ENCODE measurements around the gene CTRL.

DNA sequence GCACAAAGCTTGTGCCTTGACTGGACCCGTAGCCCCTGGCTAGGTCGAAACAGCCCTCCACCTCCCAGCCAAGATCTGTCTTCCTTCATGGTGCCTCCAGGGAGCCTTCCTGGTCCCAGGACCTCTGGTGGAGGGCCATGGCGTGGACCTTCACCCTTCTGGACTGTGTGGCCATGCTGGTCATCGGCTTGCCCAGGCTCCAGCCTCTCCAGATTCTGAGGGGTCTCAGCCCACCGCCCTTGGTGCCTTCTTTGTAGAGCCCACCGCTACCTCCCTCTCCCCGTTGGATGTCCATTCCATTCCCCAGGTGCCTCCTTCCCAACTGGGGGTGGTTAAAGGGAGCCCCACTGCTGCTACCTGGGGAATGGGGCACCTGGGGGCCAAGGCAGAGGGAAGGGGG, 3.5 kb downstream of the CTRL start:
- TF ChIP-seq CTCF (conservative IDR thresholded peaks at IDR 0.05; ENCODE audit: low read length) (no peak), EZH2phosphoT487 (IDR thresholded peaks at IDR 0.05; ENCODE audit: borderline replicate concordance, low read depth, low read length) (no peak)
